DMS79 treated with DMSO at 0.1 percent for 48 hours (cell line): ENCODE data around the gene CATSPERB.
"Not testable (repeated sequence)": the region's sequence is repeated elsewhere in the genome, so short reads cannot be mapped to it uniquely, and the experiment has no call there.

Source experiments
- DNase-seq: peaks from one replicate; lab custom pipeline; 2025; lab: John Stamatoyannopoulos, UW

CATSPERB gene

GRCh38 chr14:91669867-91670266 is 62.0 kb downstream of the CATSPERB start:
- DNase-seq: no peak

- not testable (repeated sequence) for DNase-seq
These were observed 64.8 kb downstream of the CATSPERB start for GRCh38 chr14:91667101-91667500.

- DNase-seq: no peak
These were observed 71.1 kb downstream of the CATSPERB start for GRCh38 chr14:91660790-91661189.

GRCh38 chr14:91654836-91655235 is 77.0 kb downstream of the CATSPERB start:
- DNase-seq: no peak

- no peak for DNase-seq
These were observed 78.4 kb downstream of the CATSPERB start for GRCh38 chr14:91653451-91653850.

GRCh38 chr14:91649930-91650329 is 82.0 kb downstream of the CATSPERB start:
- peak; percentile 39 for DNase-seq

- DNase-seq: no peak
These were observed 84.0 kb downstream of the CATSPERB start for GRCh38 chr14:91647856-91648255.

- DNase-seq: no peak
These were observed 95.3 kb downstream of the CATSPERB start for GRCh38 chr14:91636604-91637003.

GRCh38 chr14:91624757-91625156 is 107.1 kb downstream of the CATSPERB start:
- no peak for DNase-seq

- DNase-seq: no peak
These were observed 117.7 kb downstream of the CATSPERB start for GRCh38 chr14:91614187-91614586.

GRCh38 chr14:91613459-91614112 is 118.3 kb downstream of the CATSPERB start:
- no peak for DNase-seq

GRCh38 chr14:91611528-91611927 is 120.4 kb downstream of the CATSPERB start:
- no peak for DNase-seq

- no peak for DNase-seq
These were observed 122.7 kb downstream of the CATSPERB start for GRCh38 chr14:91609161-91609560.

- DNase-seq: no peak
These were observed 124.4 kb downstream of the CATSPERB start for GRCh38 chr14:91607322-91608047.

GRCh38 chr14:91606851-91607250 is 125.0 kb downstream of the CATSPERB start:
- DNase-seq: no peak

- DNase-seq: not testable (repeated sequence)
These were observed 127.3 kb downstream of the CATSPERB start for GRCh38 chr14:91604611-91605010.

- DNase-seq: no peak
These were observed 131.9 kb downstream of the CATSPERB start for GRCh38 chr14:91599994-91600393.

- no peak for DNase-seq
These were observed 136.2 kb downstream of the CATSPERB start for GRCh38 chr14:91595736-91596135.

GRCh38 chr14:91593957-91594356 is 137.9 kb downstream of the CATSPERB start:
- DNase-seq: not testable (repeated sequence)

GRCh38 chr14:91586410-91586809 is 145.5 kb downstream of the CATSPERB start:
- no peak for DNase-seq

- DNase-seq: no peak
These were observed 146.0 kb downstream of the CATSPERB start for GRCh38 chr14:91585856-91586255.

- DNase-seq: no peak
These were observed 149.1 kb downstream of the CATSPERB start for GRCh38 chr14:91582761-91583160.

GRCh38 chr14:91580876-91581577 is 150.9 kb downstream of the CATSPERB start:
- DNase-seq: peak; percentile 34
